Measurements from ENCODE around the gene STIP1. TPM values are rescaled to one million over a fixed set of nuclear protein-coding genes. Genes with fewer than 3 reads are reported as not detected.
"Not testable (repeated sequence)": the region's sequence is repeated elsewhere in the genome, so short reads cannot be mapped to it uniquely, and the experiment has no call there.

The STIP1 gene
- total RNA-seq, 4 donors from 2014 or later: 88.6 to 134 (median 94.0) TPM

DNA sequence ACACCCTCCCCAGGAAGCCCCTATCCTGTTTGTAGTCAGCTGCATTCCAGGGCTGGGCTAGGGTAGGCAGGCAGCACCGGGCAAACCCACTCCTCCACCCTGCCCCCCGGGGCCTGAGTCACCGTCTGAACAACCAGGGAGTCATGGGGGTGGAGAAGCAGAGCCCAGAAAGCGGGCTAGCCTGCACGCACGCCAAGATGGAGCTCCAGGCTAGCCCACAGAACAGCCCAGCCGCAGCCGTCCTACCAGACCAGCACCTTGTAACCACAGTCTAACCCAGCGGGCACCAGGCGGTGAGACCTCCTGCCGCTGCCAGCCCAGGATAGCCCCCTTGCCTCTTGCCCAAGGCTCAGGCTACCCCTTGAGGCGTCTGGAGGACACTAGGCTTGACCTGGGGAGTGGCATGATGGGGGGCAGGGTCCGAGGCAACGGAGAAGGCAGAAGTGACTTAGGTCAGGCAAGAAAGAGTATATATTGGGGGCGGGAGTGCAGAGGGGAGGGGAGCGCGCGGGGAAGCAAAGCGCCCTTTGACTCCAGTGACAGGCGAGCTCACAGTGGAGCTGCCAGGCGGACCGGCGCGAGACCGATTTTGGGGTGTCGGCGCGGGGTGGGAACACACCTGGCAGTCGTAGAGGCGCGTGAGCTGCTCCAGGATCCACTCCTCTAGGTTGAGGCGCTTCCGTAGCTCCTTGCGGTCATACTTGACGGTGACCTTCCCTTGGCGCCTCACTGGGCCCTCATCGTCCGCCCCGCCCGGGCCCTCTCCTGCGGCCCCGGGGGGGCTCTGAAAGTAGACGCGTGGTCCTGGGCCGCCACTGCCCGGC is 60.0 kb downstream of the STIP1 start:
- H3K27me3 ChIP-seq: no peaks in the 10 kb centered on the region
- no peaks in the 10 kb centered on the region for H3K9me3 ChIP-seq
- WGBS, 2 donors (ENCODE audit: low coverage in 1 of 2): 0% methylated on average over 2 to 18 of the region's 46 CpGs
- TF ChIP-seq POLR2AphosphoS5 (IDR thresholded peaks at IDR 0.05): peak; percentile 5
- TF ChIP-seq, protein P1, sequence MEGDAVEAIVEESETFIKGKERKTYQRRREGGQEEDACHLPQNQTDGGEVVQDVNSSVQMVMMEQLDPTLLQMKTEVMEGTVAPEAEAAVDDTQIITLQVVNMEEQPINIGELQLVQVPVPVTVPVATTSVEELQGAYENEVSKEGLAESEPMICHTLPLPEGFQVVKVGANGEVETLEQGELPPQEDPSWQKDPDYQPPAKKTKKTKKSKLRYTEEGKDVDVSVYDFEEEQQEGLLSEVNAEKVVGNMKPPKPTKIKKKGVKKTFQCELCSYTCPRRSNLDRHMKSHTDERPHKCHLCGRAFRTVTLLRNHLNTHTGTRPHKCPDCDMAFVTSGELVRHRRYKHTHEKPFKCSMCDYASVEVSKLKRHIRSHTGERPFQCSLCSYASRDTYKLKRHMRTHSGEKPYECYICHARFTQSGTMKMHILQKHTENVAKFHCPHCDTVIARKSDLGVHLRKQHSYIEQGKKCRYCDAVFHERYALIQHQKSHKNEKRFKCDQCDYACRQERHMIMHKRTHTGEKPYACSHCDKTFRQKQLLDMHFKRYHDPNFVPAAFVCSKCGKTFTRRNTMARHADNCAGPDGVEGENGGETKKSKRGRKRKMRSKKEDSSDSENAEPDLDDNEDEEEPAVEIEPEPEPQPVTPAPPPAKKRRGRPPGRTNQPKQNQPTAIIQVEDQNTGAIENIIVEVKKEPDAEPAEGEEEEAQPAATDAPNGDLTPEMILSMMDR (IDR thresholded peaks at IDR 0.05): no peak
- no peak for ATAC-seq
- peaks cover 0 to 55% (median 43%) of the 10 kb centered on the region in 3 donors for H3K4me1 ChIP-seq
- peak overlapping the region; percentile 22 to 92 (median 88) for H3K27ac ChIP-seq
- H3K36me3 ChIP-seq: peaks cover 0 to 15% of the 10 kb centered on the region in 2 donors
- H3K4me3 ChIP-seq: peak overlapping the region; percentile 52 to 69

- H3K4me1 ChIP-seq: peaks cover 0 to 58% (median 43%) of the 10 kb centered on the region in 3 donors
- peak overlapping the region in 3 of 4 donors; percentile 87 to 92 (median 88) for H3K27ac ChIP-seq
- peaks cover 0 to 15% of the 10 kb centered on the region in 2 donors for H3K36me3 ChIP-seq
- H3K9me3 ChIP-seq, H3K27me3 ChIP-seq: not testable (repeated sequence)
- peak; percentile 6 for ATAC-seq
- peak overlapping the region; percentile 55 to 69 for H3K4me3 ChIP-seq
- no CpG with 5 or more reads among the region's 43 CpGs for whole genome bisulfite sequencing, 2 donors (ENCODE audit: low coverage in 1 of 2)
These were observed 60.6 kb downstream of the STIP1 start for GRCh38 chr11:64246621-64246870.

DNA sequence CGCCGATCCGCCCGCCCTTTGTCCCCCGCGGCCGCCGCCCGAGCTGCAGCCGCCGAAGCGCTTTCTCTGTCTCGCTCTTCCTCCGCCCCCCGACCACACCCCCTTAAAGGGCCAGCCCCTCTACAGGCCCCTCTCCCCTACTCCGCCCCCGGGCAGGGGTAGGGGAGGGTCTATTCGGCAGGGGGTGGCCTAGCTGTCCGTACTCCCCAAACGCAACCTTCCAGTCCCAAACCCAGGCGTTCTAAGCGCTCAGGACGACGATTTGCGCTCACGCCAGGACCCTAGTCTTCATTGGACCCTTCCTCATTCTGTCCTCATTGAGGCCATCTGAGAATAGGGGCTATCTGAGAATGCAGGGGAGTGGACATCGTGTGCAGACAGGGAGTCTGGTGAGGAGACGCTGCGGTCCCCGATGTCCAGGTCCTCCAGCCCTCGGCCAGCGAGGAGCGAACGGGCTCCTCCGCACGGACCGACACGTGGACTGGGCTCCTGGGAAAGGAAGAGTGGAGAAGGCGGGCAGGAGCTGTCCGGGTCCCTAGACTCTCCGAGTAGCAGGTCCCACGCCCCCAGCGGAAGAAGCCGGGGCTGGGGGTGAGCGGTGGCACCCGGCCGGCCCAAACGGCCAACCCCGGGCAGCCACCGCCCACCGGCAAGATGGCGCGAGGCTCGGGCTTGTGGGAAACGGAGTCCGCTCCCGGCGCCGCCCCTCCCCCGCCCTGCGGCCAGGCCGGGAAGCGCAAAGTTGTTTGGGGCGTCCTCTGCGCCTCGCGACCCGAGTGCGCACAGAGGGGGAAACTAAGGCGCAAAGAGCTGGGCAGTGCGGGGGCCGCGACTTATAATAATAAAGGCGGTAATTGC is 61.1 kb downstream of the STIP1 start, which contains the start of gene PPP1R14B:
Gene PPP1R14B (minus strand): TSS at position 73 of the 858 bp plus-strand sequence. CDS start 270 bp downstream, outside the sequence.
- ATAC-seq: peak; percentile 69
- Histone ChIP-seq H3K4me3 (peak within 1 kb of the TSS; percentile 55 to 69), H3K36me3 (peaks cover 0 to 15% of the 10 kb centered on the region in 2 donors), H3K27me3 (no peaks in the 10 kb centered on the region), H3K27ac (peak within 1 kb of the TSS; percentile 75 to 92 (median 88)), H3K4me1 (peaks cover 0 to 59% (median 44%) of the 10 kb centered on the region in 3 donors), H3K9me3 (no peaks in the 10 kb centered on the region)
- TF ChIP-seq POLR2A (IDR thresholded peaks at IDR 0.05): peak in 1 of 2 donors; percentile 33
- TF ChIP-seq, protein P1 (IDR thresholded peaks at IDR 0.05): peak in 3 of 4 experiments; percentile 37 to 48 (median 45)
- peak; percentile 34 for TF ChIP-seq POLR2AphosphoS5 (IDR thresholded peaks at IDR 0.05)
- TF ChIP-seq EP300 (IDR thresholded peaks at IDR 0.05): no peak
- no CpG with 5 or more reads among the region's 74 CpGs for WGBS, 2 donors (ENCODE audit: low coverage in 1 of 2)

- peaks cover 0 to 15% of the 10 kb centered on the region in 2 donors for H3K36me3 ChIP-seq
- no peaks in the 10 kb centered on the region for H3K27me3 ChIP-seq
- no peaks in the 10 kb centered on the region for H3K9me3 ChIP-seq
- TF ChIP-seq, protein P1 (IDR thresholded peaks at IDR 0.05): no peak
- TF ChIP-seq POLR2A (IDR thresholded peaks at IDR 0.05) (no peak), POLR2AphosphoS5 (IDR thresholded peaks at IDR 0.05) (no peak), EP300 (IDR thresholded peaks at IDR 0.05) (no peak)
- 21 to 69% methylated on average over 9 to 24 of the region's 31 CpGs for WGBS, 2 donors (ENCODE audit: low coverage in 1 of 2)
- peak overlapping the region in 3 of 4 donors; percentile 87 to 92 (median 88) for H3K27ac ChIP-seq
- H3K4me1 ChIP-seq: peaks cover 0 to 59% (median 44%) of the 10 kb centered on the region in 3 donors
- H3K4me3 ChIP-seq: peak overlapping the region; percentile 55 to 69
- no peak for ATAC-seq
These were observed 62.0 kb downstream of the STIP1 start for GRCh38 chr11:64247729-64248531.

- Histone ChIP-seq H3K4me3 (no peak overlapping the region), H3K27me3 (no peaks in the 10 kb centered on the region), H3K36me3 (peaks cover 0 to 8% of the 10 kb centered on the region in 2 donors), H3K27ac (no peak overlapping the region), H3K9me3 (no peaks in the 10 kb centered on the region), H3K4me1 (peaks cover 0 to 59% (median 44%) of the 10 kb centered on the region in 3 donors)
- TF ChIP-seq POLR2AphosphoS5 (IDR thresholded peaks at IDR 0.05) (no peak), EP300 (IDR thresholded peaks at IDR 0.05) (no peak), POLR2A (IDR thresholded peaks at IDR 0.05) (no peak)
- TF ChIP-seq, protein P1 (IDR thresholded peaks at IDR 0.05): no peak
- no peak for ATAC-seq
- 60 to 71% methylated on average over 4 of the region's 7 CpGs for WGBS, 2 donors (ENCODE audit: low coverage in 1 of 2)
These were observed 62.6 kb downstream of the STIP1 start for GRCh38 chr11:64248578-64248977.

Measured in gastroesophageal sphincter (tissue), 4 donors.